ENCODE measurements around the gene ATP10A. TPM values are rescaled to one million over a fixed set of nuclear protein-coding genes. Genes with fewer than 3 reads are reported as not detected.

The ATP10A gene
- total RNA-seq, 1 experiment from 2014 or later = 2.0 TPM

DNA sequence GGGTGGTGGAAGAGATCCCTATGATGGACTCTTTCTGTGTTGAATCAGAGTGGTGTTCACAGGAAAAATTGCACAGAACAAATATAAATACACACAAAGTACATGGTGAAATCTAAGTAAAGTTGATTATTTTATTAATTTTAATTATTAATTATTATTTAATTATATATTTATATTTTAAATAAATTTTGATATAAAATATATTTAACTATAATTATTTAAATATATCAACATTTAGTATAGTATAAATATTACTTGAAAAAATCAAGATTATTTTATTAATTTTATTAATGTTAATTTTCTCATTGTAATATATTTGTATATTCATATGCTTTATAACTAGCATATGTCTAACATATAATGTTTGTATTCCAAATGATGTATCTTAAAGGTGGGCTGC, 11.3 kb upstream of the ATP10A start:
- H3K27me3 ChIP-seq (ENCODE audit: control insufficient read depth, insufficient read depth, low read length) = no peaks in the 10 kb centered on the region
- H3K4me3 ChIP-seq (ENCODE audit: insufficient read depth, low read depth, low read length) = no peak overlapping the region
- no peak for DNase-seq
- no peaks in the 10 kb centered on the region for H3K36me3 ChIP-seq (replicated peaks; ENCODE audit: control insufficient read depth, insufficient read depth, low read length)

DNA sequence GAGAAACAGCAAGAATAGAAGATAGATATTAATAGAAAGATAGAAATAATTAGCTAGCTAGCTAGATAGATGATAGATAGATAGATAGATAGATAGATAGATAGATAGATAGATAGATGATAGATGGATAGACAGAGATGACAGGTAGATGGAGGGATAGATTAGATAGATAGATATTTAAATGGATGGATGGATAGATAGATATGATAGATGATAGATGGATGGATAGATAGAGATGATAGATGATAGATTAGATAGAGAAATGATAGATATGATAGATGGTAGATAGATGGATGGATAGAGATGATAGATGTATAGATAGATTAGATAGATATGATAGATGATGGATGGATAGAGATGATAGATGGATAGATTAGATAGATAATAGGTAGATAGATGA, 8.3 kb upstream of the ATP10A start:
- no peaks in the 10 kb centered on the region for H3K36me3 ChIP-seq (replicated peaks; ENCODE audit: control insufficient read depth, insufficient read depth, low read length)
- no peak for DNase-seq
- H3K27me3 ChIP-seq (ENCODE audit: control insufficient read depth, insufficient read depth, low read length) = no peaks in the 10 kb centered on the region; the same call in 1 of the 2 replicates
- no peak overlapping the region for H3K4me3 ChIP-seq (ENCODE audit: insufficient read depth, low read depth, low read length)

DNA sequence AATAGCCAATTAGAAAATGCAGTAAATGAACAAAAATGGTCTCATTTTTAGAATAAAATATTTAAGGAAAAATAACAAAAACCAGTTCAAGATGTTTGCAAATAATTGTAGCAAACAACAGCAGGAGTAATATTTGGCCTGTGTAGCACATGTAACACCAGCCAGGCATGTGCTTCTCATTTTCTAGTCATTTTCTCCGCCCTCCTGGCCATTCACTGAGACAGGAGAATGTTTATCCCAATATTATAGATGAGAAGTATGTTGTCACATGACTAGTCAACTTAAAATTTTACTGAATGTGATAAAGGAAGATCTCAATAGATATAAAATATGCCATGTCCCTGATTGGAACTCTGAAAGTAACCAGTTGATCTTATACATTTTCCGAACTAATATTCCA, 7.8 kb upstream of the ATP10A start:
- no peaks in the 10 kb centered on the region for H3K36me3 ChIP-seq (replicated peaks; ENCODE audit: control insufficient read depth, insufficient read depth, low read length)
- no peak overlapping the region for H3K4me3 ChIP-seq (ENCODE audit: insufficient read depth, low read depth, low read length)
- H3K27me3 ChIP-seq (ENCODE audit: control insufficient read depth, insufficient read depth, low read length) = no peaks in the 10 kb centered on the region; the same call in 1 of the 2 replicates
- DNase-seq = no peak

DNA sequence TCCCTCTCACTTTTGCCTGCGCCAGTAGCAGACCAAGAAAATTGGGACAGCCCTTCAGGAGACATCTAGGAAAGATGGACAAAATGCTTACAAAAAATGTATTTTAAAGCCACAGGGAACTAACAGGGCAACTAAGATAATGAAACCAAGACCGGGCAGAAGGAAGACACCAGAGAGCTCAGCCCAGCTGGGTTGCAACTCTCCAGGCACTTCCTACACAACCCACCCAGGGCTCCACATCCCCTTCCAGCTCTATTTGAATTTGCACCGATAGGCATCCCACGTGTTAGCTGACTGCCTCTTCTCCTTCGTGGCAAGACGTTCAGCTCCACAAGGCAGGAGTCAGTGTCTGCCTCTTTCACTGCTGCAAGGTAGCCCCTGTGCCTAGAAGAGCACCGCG, 6.6 kb upstream of the ATP10A start:
- Histone ChIP-seq H3K27me3 (ENCODE audit: control insufficient read depth, insufficient read depth, low read length) (peaks cover 6% of the 10 kb centered on the region), H3K36me3 (replicated peaks; ENCODE audit: control insufficient read depth, insufficient read depth, low read length) (no peaks in the 10 kb centered on the region), H3K4me3 (ENCODE audit: insufficient read depth, low read depth, low read length) (no peak overlapping the region)
- DNase-seq = no peak

DNA sequence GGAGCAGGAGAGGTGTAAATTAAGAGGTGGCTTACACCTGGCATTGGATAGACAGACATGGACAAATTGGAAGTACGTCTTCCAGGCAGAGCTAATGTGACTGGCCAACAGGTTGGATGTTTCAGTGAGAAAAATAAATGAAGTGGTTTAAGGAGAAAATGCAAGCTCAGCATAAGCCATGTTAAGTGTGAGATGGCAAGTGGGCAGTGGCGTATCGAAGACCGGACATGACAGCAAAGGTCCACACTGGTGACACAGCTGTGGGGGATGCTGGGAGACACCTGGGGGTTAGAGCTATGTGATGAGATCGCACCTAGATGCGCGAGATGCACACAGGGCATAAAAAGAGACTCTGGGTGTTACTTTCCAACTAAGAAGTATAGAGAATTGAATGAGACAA, 3.7 kb upstream of the ATP10A start:
- DNase-seq = no peak
- H3K27me3 ChIP-seq (ENCODE audit: control insufficient read depth, insufficient read depth, low read length) = peaks cover 30% of the 10 kb centered on the region
- no peaks in the 10 kb centered on the region for H3K36me3 ChIP-seq (replicated peaks; ENCODE audit: control insufficient read depth, insufficient read depth, low read length)
- no peak overlapping the region for H3K4me3 ChIP-seq (ENCODE audit: insufficient read depth, low read depth, low read length)

DNA sequence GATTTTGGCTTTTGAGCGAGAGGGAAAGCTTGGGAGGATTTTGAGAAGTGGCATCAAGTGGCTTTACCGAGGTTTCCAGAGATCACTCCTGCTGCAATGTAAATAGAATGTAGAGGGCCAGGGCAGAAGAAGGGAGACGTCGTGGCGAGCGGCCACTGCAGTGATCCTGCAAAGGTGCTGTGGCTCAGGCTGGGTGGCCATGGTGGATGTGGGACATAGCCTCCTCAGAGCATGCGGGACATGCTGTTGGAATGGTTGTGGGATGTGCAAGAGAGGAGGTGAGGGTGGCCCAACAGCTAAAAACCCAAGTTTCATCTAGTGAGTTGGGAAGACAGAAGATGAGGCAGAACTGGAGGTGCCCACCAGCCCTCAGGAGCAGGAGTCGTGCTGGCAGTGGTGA, 3.1 kb upstream of the ATP10A start:
- no peak for DNase-seq
- no peak overlapping the region for H3K4me3 ChIP-seq (ENCODE audit: insufficient read depth, low read depth, low read length)
- no peaks in the 10 kb centered on the region for H3K36me3 ChIP-seq (replicated peaks; ENCODE audit: control insufficient read depth, insufficient read depth, low read length)
- H3K27me3 ChIP-seq (ENCODE audit: control insufficient read depth, insufficient read depth, low read length) = peaks cover 36% of the 10 kb centered on the region

DNA sequence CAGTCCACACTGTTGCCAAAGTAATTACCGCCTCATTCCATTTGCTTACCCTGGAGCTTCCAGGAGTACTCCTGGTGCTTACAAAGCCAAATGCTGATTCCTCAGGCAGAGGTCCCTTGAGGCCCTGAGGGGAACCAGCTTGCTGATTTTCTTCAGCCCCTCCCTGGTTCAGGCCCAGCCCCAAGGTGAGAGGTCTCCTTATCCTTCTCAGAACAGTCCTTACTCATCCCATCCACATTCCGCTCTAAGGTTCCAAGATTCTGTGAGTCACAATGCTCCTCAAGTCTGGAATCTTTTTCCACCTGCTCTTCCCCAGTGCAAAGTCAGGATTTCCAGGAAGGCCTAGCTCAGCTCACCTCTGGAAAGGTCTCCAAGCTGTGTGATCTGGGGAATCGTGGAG, 1.8 kb upstream of the ATP10A start:
- DNase-seq = no peak
- H3K36me3 ChIP-seq (replicated peaks; ENCODE audit: control insufficient read depth, insufficient read depth, low read length) = no peaks in the 10 kb centered on the region
- H3K4me3 ChIP-seq (ENCODE audit: insufficient read depth, low read depth, low read length) = no peak overlapping the region
- H3K27me3 ChIP-seq (ENCODE audit: control insufficient read depth, insufficient read depth, low read length) = peaks cover 37% of the 10 kb centered on the region

DNA sequence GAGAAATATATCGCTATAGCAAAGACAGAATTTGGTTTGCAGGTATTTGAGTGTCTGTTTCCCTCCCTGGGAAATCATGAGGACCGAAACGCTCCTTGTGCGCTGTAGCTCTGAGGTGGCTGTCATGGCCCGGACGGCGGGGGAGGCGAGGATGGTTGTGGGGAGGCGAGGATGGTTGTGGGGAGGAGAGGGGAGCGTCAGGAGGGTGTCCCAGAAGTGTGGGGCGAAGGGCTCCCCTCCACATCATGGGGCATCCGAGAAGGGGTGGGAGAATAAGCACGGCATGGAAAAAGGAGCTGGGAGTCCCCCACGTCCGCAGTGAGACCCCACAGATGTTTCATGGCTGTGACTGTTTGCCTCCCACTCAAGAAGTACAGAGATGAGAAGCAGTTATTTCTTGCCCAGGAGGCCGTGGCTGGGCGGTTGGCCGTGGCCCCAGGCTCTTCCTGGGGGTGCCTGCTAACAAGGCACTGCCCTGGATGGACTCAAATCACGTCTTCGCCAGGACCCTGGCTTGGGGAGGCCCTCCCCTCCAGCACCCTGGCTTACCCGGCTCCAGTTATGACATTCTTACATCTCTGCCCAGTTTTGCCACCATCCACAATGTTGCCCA, 947 bp upstream of the ATP10A start:
- Histone ChIP-seq H3K4me3 (ENCODE audit: insufficient read depth, low read depth, low read length) (no peak overlapping the region; the same call in 1 of the 2 replicates), H3K36me3 (replicated peaks; ENCODE audit: control insufficient read depth, insufficient read depth, low read length) (no peaks in the 10 kb centered on the region), H3K27me3 (ENCODE audit: control insufficient read depth, insufficient read depth, low read length) (peaks cover 37% of the 10 kb centered on the region)
- peak; percentile 55 for DNase-seq

DNA sequence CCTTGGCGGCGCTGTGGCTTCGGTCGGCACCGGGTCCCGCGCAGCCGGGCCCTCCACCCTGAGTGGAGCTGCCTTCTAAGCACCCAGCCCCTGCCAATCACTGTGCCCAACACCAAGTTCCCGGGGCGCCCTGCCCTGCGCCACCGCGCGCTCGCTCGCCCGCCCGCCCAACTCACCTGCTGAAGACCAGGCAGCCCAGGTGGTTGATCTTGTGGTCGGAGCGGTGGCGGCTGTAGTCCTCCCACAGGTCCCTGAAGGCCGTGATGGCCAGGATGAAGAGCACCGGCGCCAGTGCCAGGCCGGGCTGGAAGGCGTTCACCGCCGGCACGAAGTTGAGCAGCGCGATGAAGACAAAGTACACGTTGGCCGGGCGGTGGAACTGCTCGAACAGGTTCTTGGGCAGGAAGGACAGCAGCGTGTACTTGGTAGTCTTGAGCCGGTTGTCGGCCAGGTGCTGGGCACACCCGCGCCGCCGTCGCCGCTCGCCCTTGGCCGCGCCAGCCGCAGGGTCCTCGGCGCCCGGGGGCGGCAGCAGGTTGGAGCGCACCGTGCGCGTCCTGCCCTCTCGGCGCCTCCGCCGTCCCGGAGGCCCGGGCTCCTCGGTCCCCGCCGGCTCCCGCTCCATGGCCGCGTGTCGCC, 536 bp downstream of the ATP10A start:
- peaks cover 37% of the 10 kb centered on the region for H3K27me3 ChIP-seq (ENCODE audit: control insufficient read depth, insufficient read depth, low read length)
- peak; percentile 76 for DNase-seq
- H3K4me3 ChIP-seq (ENCODE audit: insufficient read depth, low read depth, low read length) = peak overlapping the region; percentile 47
- no peaks in the 10 kb centered on the region for H3K36me3 ChIP-seq (replicated peaks; ENCODE audit: control insufficient read depth, insufficient read depth, low read length)

DNA sequence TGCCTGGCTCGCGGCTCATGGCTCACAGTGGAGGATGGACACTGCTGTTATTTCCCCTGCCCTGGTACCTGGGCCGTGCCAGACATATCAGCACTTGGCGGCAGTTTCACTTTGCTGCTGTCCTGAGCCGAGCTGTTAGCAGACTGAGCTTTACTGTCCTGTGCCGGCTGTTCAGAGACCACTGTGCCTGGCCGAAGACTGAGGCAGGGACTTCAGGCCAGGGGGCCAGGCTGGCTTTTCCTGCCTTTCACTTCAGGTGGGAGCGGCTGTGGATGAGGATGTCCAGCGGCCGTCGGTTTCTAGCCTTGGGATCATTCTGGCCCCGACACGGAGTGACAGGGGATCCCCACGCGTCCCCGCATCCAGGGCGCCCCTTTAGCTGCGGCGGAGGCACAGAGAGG, 1.1 kb downstream of the ATP10A start:
- DNase-seq = no peak
- peak overlapping the region; percentile 47 for H3K4me3 ChIP-seq (ENCODE audit: insufficient read depth, low read depth, low read length)

DNA sequence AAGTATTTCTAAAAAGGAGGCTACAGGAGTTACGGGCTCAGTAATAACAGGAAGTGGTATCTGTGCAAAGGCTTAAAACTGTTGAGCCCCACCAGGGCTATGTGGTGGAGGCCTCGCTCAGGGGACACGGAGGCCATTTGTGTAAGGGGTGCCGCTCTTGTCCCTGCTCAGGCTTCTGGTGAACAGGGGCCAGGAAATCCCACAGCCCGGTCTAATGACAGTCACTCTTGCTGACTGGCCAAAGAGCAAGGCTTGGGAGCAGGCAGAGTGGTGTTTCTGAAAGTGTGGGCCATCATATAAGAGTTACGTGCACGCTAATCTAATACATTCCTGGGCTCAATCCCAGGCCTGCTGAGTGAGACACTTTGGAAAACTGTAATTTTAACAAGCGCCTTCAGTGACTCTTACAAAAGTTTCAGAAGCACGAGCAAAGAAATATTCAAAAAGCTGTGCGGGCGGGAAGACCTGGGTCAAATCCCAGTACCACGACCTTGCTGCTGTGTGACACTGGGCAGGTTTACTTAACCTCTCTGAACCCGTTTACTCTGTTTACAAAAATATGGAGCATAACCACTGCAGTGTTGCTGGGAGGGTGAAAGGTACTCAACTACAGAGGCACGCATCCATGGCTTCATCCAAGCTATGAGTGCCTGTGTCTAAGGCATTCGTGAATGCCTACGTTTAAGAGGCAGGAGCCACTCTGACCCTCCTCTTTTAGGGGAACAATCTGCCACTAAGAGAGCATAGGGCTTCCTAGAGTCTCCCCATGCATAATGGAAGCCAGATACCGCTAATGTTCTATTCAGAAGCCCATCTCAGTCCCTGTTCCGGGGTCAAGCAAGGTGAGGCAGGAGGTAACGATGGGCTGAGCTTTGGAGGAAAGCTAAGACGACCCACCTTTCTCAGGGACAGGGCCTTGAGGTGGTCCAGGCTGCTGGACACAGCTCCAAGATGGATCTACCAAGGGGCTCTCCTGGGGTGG, 2.0 kb downstream of the ATP10A start:
- H3K27me3 ChIP-seq (ENCODE audit: control insufficient read depth, insufficient read depth, low read length) = peaks cover 37% of the 10 kb centered on the region
- no peak for DNase-seq
- H3K4me3 ChIP-seq (ENCODE audit: insufficient read depth, low read depth, low read length) = no peak overlapping the region
- H3K36me3 ChIP-seq (replicated peaks; ENCODE audit: control insufficient read depth, insufficient read depth, low read length) = no peaks in the 10 kb centered on the region

More for the DNA sequence above, 1.1 kb downstream of the ATP10A start:
- no peaks in the 10 kb centered on the region for H3K36me3 ChIP-seq (replicated peaks; ENCODE audit: control insufficient read depth, insufficient read depth, low read length)
- H3K27me3 ChIP-seq (ENCODE audit: control insufficient read depth, insufficient read depth, low read length) = peaks cover 37% of the 10 kb centered on the region

DNA sequence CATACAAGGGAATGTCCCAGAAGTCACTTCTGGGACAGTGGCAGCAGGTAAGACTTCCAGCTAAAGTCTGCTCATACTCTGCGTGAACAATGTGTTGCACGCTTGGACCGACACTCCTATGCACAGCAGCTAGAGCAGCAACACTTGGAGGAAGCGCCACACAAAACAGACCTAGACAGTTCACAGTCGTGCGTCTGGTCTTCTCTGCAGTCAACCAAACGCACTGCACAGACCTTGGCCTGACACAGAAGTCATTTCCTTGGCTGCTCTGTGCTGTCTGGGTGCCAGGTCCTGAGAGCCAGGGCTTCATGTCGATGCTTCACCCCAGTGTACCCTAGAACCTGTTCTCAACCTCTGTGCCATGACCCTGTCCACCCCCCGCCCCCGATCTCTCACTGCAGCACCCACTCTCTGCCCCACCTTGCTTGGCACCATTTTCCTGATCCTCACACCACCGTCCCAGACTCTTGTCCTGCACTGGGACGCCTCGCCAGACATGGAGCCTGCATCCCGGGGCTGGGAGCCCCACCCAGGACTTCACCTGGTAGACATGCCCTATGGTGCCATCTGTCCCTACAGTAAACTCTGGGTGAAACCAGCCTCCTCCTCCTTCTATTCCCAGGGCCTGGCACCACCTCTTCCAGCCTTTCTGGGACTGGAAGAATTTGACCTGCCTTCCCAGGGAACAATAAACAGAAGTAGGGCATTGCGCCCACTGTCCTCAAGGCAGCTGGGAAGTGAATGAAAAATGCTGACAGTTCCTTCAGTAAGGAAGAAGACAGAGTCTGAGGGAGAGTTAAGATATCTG, 3.1 kb downstream of the ATP10A start:
- no peaks in the 10 kb centered on the region for H3K36me3 ChIP-seq (replicated peaks; ENCODE audit: control insufficient read depth, insufficient read depth, low read length)
- H3K27me3 ChIP-seq (ENCODE audit: control insufficient read depth, insufficient read depth, low read length) = peaks cover 35% of the 10 kb centered on the region
- DNase-seq = no peak
- no peak overlapping the region for H3K4me3 ChIP-seq (ENCODE audit: insufficient read depth, low read depth, low read length)

DNA sequence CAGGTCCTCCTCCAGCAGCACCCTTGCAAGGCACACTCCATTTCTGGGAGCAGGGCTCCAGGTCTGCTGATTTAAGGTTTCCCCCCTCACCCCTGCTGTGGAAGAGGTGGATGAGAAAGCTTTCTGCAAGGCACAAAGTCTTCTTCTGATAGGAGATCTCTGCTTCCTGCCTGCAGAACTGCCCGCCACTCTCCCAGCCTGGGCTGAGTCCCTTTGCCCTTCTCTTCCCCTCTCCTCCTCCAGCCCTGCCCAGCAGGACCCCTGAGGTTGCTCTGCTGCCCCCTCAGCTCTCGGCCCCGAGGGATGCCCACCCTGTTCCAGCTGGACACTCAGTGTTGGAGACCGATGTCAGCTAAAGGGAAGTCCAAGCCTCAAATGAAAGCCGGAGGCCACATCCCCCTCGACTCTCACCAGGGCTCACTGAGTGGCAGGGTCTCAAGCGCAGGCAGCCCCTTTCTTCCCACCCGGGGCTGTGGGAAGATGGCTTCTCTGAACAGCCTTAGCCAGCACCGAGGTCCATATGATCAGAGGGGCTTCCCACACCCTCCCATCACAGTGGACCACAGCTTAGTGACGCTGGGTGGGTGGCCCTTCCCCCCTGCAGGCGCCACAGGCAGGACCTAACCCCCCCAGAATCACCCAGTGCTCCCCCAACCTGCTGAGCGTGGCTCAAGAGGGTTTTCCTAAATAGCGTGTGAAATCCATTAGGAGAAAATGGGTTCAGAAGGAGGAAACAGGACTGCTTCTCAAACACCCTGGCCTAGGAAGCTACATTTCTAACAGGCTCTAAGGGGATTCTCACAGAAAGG, 4.0 kb downstream of the ATP10A start:
- peak; percentile 41 for DNase-seq
- Histone ChIP-seq H3K4me3 (ENCODE audit: insufficient read depth, low read depth, low read length) (no peak overlapping the region), H3K27me3 (ENCODE audit: control insufficient read depth, insufficient read depth, low read length) (peaks cover 26% of the 10 kb centered on the region), H3K36me3 (replicated peaks; ENCODE audit: control insufficient read depth, insufficient read depth, low read length) (no peaks in the 10 kb centered on the region)

Measured in H7 (cell line).